T-helper 1 cell (primary cell): ENCODE measurements around the gene SEMA5A.

Experiments used
- DNase-seq, 5 donors: peaks; one replicate each; pipeline ENCODE4 v3.0.0-alpha.2; 2012 to 2020

The SEMA5A gene

GRCh38 chr5:9149988-9150387, 395.9 kb downstream of the SEMA5A start:
- DNase-seq = no peak

GRCh38 chr5:9148242-9148641, 397.6 kb downstream of the SEMA5A start:
- DNase-seq = no peak

- DNase-seq = no peak
Measured at GRCh38 chr5:9140711-9141110, 405.2 kb downstream of the SEMA5A start.

- no peak for DNase-seq
Measured at GRCh38 chr5:9140202-9140601, 405.7 kb downstream of the SEMA5A start.

- DNase-seq = no peak
Measured at GRCh38 chr5:9139344-9139743, 406.5 kb downstream of the SEMA5A start.

- no peak for DNase-seq
Measured at GRCh38 chr5:9128136-9128535, 417.7 kb downstream of the SEMA5A start.

GRCh38 chr5:9126490-9126889, 419.4 kb downstream of the SEMA5A start:
- no peak for DNase-seq

GRCh38 chr5:9125852-9126251, 420.0 kb downstream of the SEMA5A start:
- no peak for DNase-seq

GRCh38 chr5:9124838-9125237, 421.0 kb downstream of the SEMA5A start:
- no peak for DNase-seq

GRCh38 chr5:9124071-9124470, 421.8 kb downstream of the SEMA5A start:
- no peak for DNase-seq

GRCh38 chr5:9122528-9122927, 423.3 kb downstream of the SEMA5A start:
- DNase-seq = no peak

- no peak for DNase-seq
Measured at GRCh38 chr5:9121597-9121996, 424.3 kb downstream of the SEMA5A start.

GRCh38 chr5:9118852-9119251, 427.0 kb downstream of the SEMA5A start:
- DNase-seq = no peak

GRCh38 chr5:9115093-9115492, 430.8 kb downstream of the SEMA5A start:
- no peak for DNase-seq

- no peak for DNase-seq
Measured at GRCh38 chr5:9112520-9113291, 433.2 kb downstream of the SEMA5A start.

- DNase-seq = no peak
Measured at GRCh38 chr5:9108162-9108561, 437.7 kb downstream of the SEMA5A start.

- DNase-seq = no peak
Measured at GRCh38 chr5:9105851-9106250, 440.0 kb downstream of the SEMA5A start.

GRCh38 chr5:9104571-9105339, 441.1 kb downstream of the SEMA5A start:
- no peak for DNase-seq

- no peak for DNase-seq
Measured at GRCh38 chr5:9103290-9103689, 442.6 kb downstream of the SEMA5A start.

- DNase-seq = no peak
Measured at GRCh38 chr5:9099689-9100088, 446.2 kb downstream of the SEMA5A start.

- no peak for DNase-seq
Measured at GRCh38 chr5:9098990-9099389, 446.9 kb downstream of the SEMA5A start.

- DNase-seq = no peak
Measured at GRCh38 chr5:9094582-9094981, 451.3 kb downstream of the SEMA5A start.

- DNase-seq = no peak
Measured at GRCh38 chr5:9091896-9092662, 453.8 kb downstream of the SEMA5A start.
